ENCODE data around the gene COMTD1. TPM values are rescaled to one million over a fixed set of nuclear protein-coding genes. Genes with fewer than 3 reads are reported as not detected.

Gene COMTD1
- total and polyA plus RNA-seq, 2 of the 13 experiments (the other 11 are each of a cell fraction or from before 2014, with no cell fraction given) = 11.8 to 18.4 TPM

GRCh38 chr10:75191821-75192568, 43.8 kb downstream of the COMTD1 start (continued):
- TF ChIP-seq KDM3A (CRISPR knock-in tag; IDR thresholded peaks at IDR 0.05; ENCODE audit: low read depth) (0 out of 2 replicates have a peak, but pooled peaks have one; percentile 37), HNRNPUL1 (IDR thresholded peaks at IDR 0.05; ENCODE audit: low read depth, low read length) (no peak), MIER3 (CRISPR knock-in tag; IDR thresholded peaks at IDR 0.05; ENCODE audit: borderline replicate concordance) (peak; percentile 59; the same call in 1 of the 2 replicates), NR2F6 (IDR thresholded peaks at IDR 0.05) (peak; percentile 85), NR2F6 (CRISPR knock-in tag; IDR thresholded peaks at IDR 0.05) (peak; percentile 83), KDM2A (CRISPR knock-in tag; IDR thresholded peaks at IDR 0.05; ENCODE audit: borderline replicate concordance, low read depth) (peak; percentile 30; the same call in 1 of the 2 replicates), ZNF790 (CRISPR knock-in tag; IDR thresholded peaks at IDR 0.05; ENCODE audit: borderline replicate concordance) (no peak), ZNF784 (CRISPR knock-in tag; IDR thresholded peaks at IDR 0.05; ENCODE audit: borderline replicate concordance) (no peak), ZFP62 (CRISPR knock-in tag; IDR thresholded peaks at IDR 0.05) (no peak), PREB (CRISPR knock-in tag; IDR thresholded peaks at IDR 0.05) (no peak), ZNF251 (CRISPR knock-in tag; IDR thresholded peaks at IDR 0.05) (no peak), FOXA3 (CRISPR knock-in tag; IDR thresholded peaks at IDR 0.05) (peak; percentile 90), MIXL1 (CRISPR knock-in tag; IDR thresholded peaks at IDR 0.05) (0 out of 2 replicates have a peak, but pooled peaks have one; percentile 33), ZNF318 (CRISPR knock-in tag; IDR thresholded peaks at IDR 0.05) (no peak), MAFG (CRISPR knock-in tag; IDR thresholded peaks at IDR 0.05) (no peak), HOMEZ (CRISPR knock-in tag; IDR thresholded peaks at IDR 0.05; ENCODE audit: low read depth) (peak; percentile 64), ZNF792 (CRISPR knock-in tag; IDR thresholded peaks at IDR 0.05) (no peak), SAP130 (CRISPR knock-in tag; IDR thresholded peaks at IDR 0.05; ENCODE audit: low read depth) (peak; percentile 73), GABPB1 (CRISPR knock-in tag; IDR thresholded peaks at IDR 0.05) (0 out of 2 replicates have a peak, but pooled peaks have one; percentile 11), PRPF4 (IDR thresholded peaks at IDR 0.05; ENCODE audit: low read depth, low read length, poor library complexity, severe bottlenecking) (no peak)
